IgD-negative memory B cell (primary cell): ENCODE measurements around the gene LYPD6. TPM values are rescaled to one million over a fixed set of nuclear protein-coding genes. Genes with fewer than 3 reads are reported as not detected.

ENCODE experiments used
- H3K27ac Mint-ChIP-seq, 3 donors: one replicate each; pipeline ENCODE4 v1.8.0; 2020 to 2022; ENCODE audit warnings: mild to moderate bottlenecking in 3 of 3, mixed read lengths in 3 of 3, moderate library complexity in 1 of 3
- H3K27me3 Mint-ChIP-seq: one replicate; pipeline ENCODE4 v1.8.0; 2021; ENCODE audit warnings: mixed read lengths
- H3K36me3 Mint-ChIP-seq: one replicate; pipeline ENCODE4 v1.8.0; 2020; ENCODE audit warnings: mild to moderate bottlenecking, mixed read lengths
- H3K4me1 Mint-ChIP-seq, 3 donors: one replicate each; pipeline ENCODE4 v1.8.0; 2020 to 2022; ENCODE audit warnings: mixed read lengths in 3 of 3, mild to moderate bottlenecking in 1 of 3
- H3K4me3 Mint-ChIP-seq, 4 donors: one replicate each; pipeline ENCODE4 v1.8.0; 2020 to 2022; ENCODE audit warnings: mild to moderate bottlenecking in 4 of 4, mixed read lengths in 4 of 4, moderate library complexity in 3 of 4
- H3K9me3 Mint-ChIP-seq, 3 donors: one replicate each; pipeline ENCODE4 v1.8.0; 2020 to 2021; ENCODE audit warnings: mixed read lengths in 3 of 3, mild to moderate bottlenecking in 1 of 3
- polyA plus RNA-seq: library from polyadenylated mRNA; unstranded; fragments of 300-500 nt; fragmentation: Illumina TruSeq; gene quantifications from one replicate; pipeline ENCODE4 v1.2.3, GENCODE V29; 2021

The LYPD6 gene
- polyA plus RNA-seq, 1 donor from 2014 or later: not detected

- Mint-ChIP-seq H3K9me3 (peaks cover 0 to 5% (median 4%) of the 10 kb centered on the region in 3 donors), H3K4me3 (peak overlapping the region in 1 of 4 donors; percentile 79), H3K36me3 (no peaks in the 10 kb centered on the region), H3K27ac (peak overlapping the region in 1 of 3 donors; percentile 46), H3K4me1 (peaks cover 3 to 11% (median 6%) of the 10 kb centered on the region in 3 donors), H3K27me3 (peaks cover 47% of the 10 kb centered on the region)
Observed at GRCh38 chr2:149331023-149331400, 625 bp downstream of the LYPD6 start.

- peaks cover 4 to 6% (median 4%) of the 10 kb centered on the region in 3 donors for H3K9me3 Mint-ChIP-seq
- no peaks in the 10 kb centered on the region for H3K36me3 Mint-ChIP-seq
- peaks cover 47% of the 10 kb centered on the region for H3K27me3 Mint-ChIP-seq
- peaks cover 3 to 11% (median 6%) of the 10 kb centered on the region in 3 donors for H3K4me1 Mint-ChIP-seq
- H3K27ac Mint-ChIP-seq: no peak overlapping the region
- peak overlapping the region in 1 of 4 donors; percentile 11 for H3K4me3 Mint-ChIP-seq
Observed at GRCh38 chr2:149332364-149332763, 2.0 kb downstream of the LYPD6 start.

- Mint-ChIP-seq H3K27me3 (peaks cover 45% of the 10 kb centered on the region), H3K9me3 (peaks cover 0 to 10% (median 4%) of the 10 kb centered on the region in 3 donors), H3K4me1 (peaks cover 3 to 11% (median 6%) of the 10 kb centered on the region in 3 donors), H3K27ac (no peak overlapping the region), H3K4me3 (no peak overlapping the region), H3K36me3 (no peaks in the 10 kb centered on the region)
Observed at GRCh38 chr2:149333636-149334035, 3.2 kb downstream of the LYPD6 start.

- no peak overlapping the region for H3K4me3 Mint-ChIP-seq
- peaks cover 2 to 7% (median 6%) of the 10 kb centered on the region in 3 donors for H3K4me1 Mint-ChIP-seq
- peaks cover 0 to 10% (median 4%) of the 10 kb centered on the region in 3 donors for H3K9me3 Mint-ChIP-seq
- peaks cover 40% of the 10 kb centered on the region for H3K27me3 Mint-ChIP-seq
- H3K27ac Mint-ChIP-seq: no peak overlapping the region
- no peaks in the 10 kb centered on the region for H3K36me3 Mint-ChIP-seq
Observed at GRCh38 chr2:149334156-149334555, 3.8 kb downstream of the LYPD6 start.

GRCh38 chr2:149339324-149339723 lies 8.9 kb downstream of the LYPD6 start:
- Mint-ChIP-seq H3K9me3 (peaks cover 0 to 8% (median 4%) of the 10 kb centered on the region in 3 donors), H3K27ac (no peak overlapping the region), H3K4me3 (no peak overlapping the region), H3K27me3 (peaks cover 9% of the 10 kb centered on the region), H3K36me3 (no peaks in the 10 kb centered on the region), H3K4me1 (no peaks in the 10 kb centered on the region)

- Mint-ChIP-seq H3K27me3 (peaks cover 10% of the 10 kb centered on the region), H3K9me3 (peaks cover 0 to 3% (median 0%) of the 10 kb centered on the region in 3 donors), H3K36me3 (no peaks in the 10 kb centered on the region), H3K4me3 (no peak overlapping the region), H3K4me1 (no peaks in the 10 kb centered on the region), H3K27ac (no peak overlapping the region)
Observed at GRCh38 chr2:149342509-149342908, 12.1 kb downstream of the LYPD6 start.

- Mint-ChIP-seq H3K4me3 (no peak overlapping the region), H3K27me3 (peaks cover 6% of the 10 kb centered on the region), H3K36me3 (no peaks in the 10 kb centered on the region), H3K27ac (no peak overlapping the region), H3K4me1 (no peaks in the 10 kb centered on the region), H3K9me3 (no peaks in the 10 kb centered on the region)
Observed at GRCh38 chr2:149344105-149344504, 13.7 kb downstream of the LYPD6 start.

GRCh38 chr2:149346272-149346671 lies 15.9 kb downstream of the LYPD6 start:
- no peaks in the 10 kb centered on the region for H3K9me3 Mint-ChIP-seq
- no peaks in the 10 kb centered on the region for H3K4me1 Mint-ChIP-seq
- H3K36me3 Mint-ChIP-seq: no peaks in the 10 kb centered on the region
- H3K27ac Mint-ChIP-seq: no peak overlapping the region
- H3K4me3 Mint-ChIP-seq: no peak overlapping the region
- H3K27me3 Mint-ChIP-seq: peaks cover 6% of the 10 kb centered on the region

GRCh38 chr2:149348291-149348690 lies 17.9 kb downstream of the LYPD6 start:
- no peak overlapping the region for H3K27ac Mint-ChIP-seq
- no peaks in the 10 kb centered on the region for H3K9me3 Mint-ChIP-seq
- H3K4me1 Mint-ChIP-seq: no peaks in the 10 kb centered on the region
- H3K4me3 Mint-ChIP-seq: no peak overlapping the region
- H3K36me3 Mint-ChIP-seq: peaks cover 3% of the 10 kb centered on the region
- peaks cover 6% of the 10 kb centered on the region for H3K27me3 Mint-ChIP-seq

- Mint-ChIP-seq H3K27me3 (peaks cover 4% of the 10 kb centered on the region), H3K9me3 (no peaks in the 10 kb centered on the region), H3K36me3 (peaks cover 3% of the 10 kb centered on the region), H3K27ac (no peak overlapping the region), H3K4me1 (no peaks in the 10 kb centered on the region), H3K4me3 (no peak overlapping the region)
Observed at GRCh38 chr2:149353421-149353820, 23.0 kb downstream of the LYPD6 start.

GRCh38 chr2:149355716-149356422 lies 25.5 kb downstream of the LYPD6 start:
- no peaks in the 10 kb centered on the region for H3K9me3 Mint-ChIP-seq
- peaks cover 7% of the 10 kb centered on the region for H3K27me3 Mint-ChIP-seq
- H3K4me1 Mint-ChIP-seq: peaks cover 0 to 2% (median 0%) of the 10 kb centered on the region in 3 donors
- H3K4me3 Mint-ChIP-seq: no peak overlapping the region
- peaks cover 5% of the 10 kb centered on the region for H3K36me3 Mint-ChIP-seq
- no peak overlapping the region for H3K27ac Mint-ChIP-seq

GRCh38 chr2:149357058-149357457 lies 26.7 kb downstream of the LYPD6 start:
- H3K27ac Mint-ChIP-seq: no peak overlapping the region
- H3K4me3 Mint-ChIP-seq: no peak overlapping the region
- H3K36me3 Mint-ChIP-seq: peaks cover 2% of the 10 kb centered on the region
- H3K27me3 Mint-ChIP-seq: peaks cover 7% of the 10 kb centered on the region
- peaks cover 0 to 4% (median 0%) of the 10 kb centered on the region in 3 donors for H3K9me3 Mint-ChIP-seq
- peaks cover 0 to 2% (median 0%) of the 10 kb centered on the region in 3 donors for H3K4me1 Mint-ChIP-seq

GRCh38 chr2:149360106-149360505 lies 29.7 kb downstream of the LYPD6 start:
- no peak overlapping the region for H3K4me3 Mint-ChIP-seq
- peaks cover 0 to 4% (median 0%) of the 10 kb centered on the region in 3 donors for H3K9me3 Mint-ChIP-seq
- peaks cover 2% of the 10 kb centered on the region for H3K36me3 Mint-ChIP-seq
- H3K27me3 Mint-ChIP-seq: peaks cover 6% of the 10 kb centered on the region
- H3K27ac Mint-ChIP-seq: no peak overlapping the region
- H3K4me1 Mint-ChIP-seq: peaks cover 0 to 2% (median 0%) of the 10 kb centered on the region in 3 donors

GRCh38 chr2:149363958-149364357 lies 33.6 kb downstream of the LYPD6 start:
- peaks cover 0 to 2% (median 0%) of the 10 kb centered on the region in 3 donors for H3K4me1 Mint-ChIP-seq
- no peak overlapping the region for H3K4me3 Mint-ChIP-seq
- peaks cover 1 to 4% (median 4%) of the 10 kb centered on the region in 3 donors for H3K9me3 Mint-ChIP-seq
- no peak overlapping the region for H3K27ac Mint-ChIP-seq
- H3K27me3 Mint-ChIP-seq: peaks cover 12% of the 10 kb centered on the region
- H3K36me3 Mint-ChIP-seq: peaks cover 2% of the 10 kb centered on the region

GRCh38 chr2:149364839-149365238 lies 34.5 kb downstream of the LYPD6 start:
- no peaks in the 10 kb centered on the region for H3K36me3 Mint-ChIP-seq
- peaks cover 13% of the 10 kb centered on the region for H3K27me3 Mint-ChIP-seq
- H3K27ac Mint-ChIP-seq: no peak overlapping the region
- H3K4me1 Mint-ChIP-seq: peaks cover 0 to 2% (median 0%) of the 10 kb centered on the region in 3 donors
- peaks cover 1 to 7% (median 4%) of the 10 kb centered on the region in 3 donors for H3K9me3 Mint-ChIP-seq
- H3K4me3 Mint-ChIP-seq: no peak overlapping the region
